ENCODE data around the gene MTAP.

MTAP gene

GRCh38 chr9:21802418-21803000 is at the start of gene MTAP:
Gene MTAP (plus strand): TSS chr9:21802636. CDS start chr9:21802749, 113 bp downstream.
- peak; percentile 77 for DNase-seq

- no peak for DNase-seq
Observed at GRCh38 chr9:21753523-21753922, 48.9 kb upstream of the MTAP start.

- no peak for DNase-seq
Observed at GRCh38 chr9:21754741-21755140, 47.7 kb upstream of the MTAP start.

GRCh38 chr9:21758540-21758939 is 43.9 kb upstream of the MTAP start:
- no peak for DNase-seq

- DNase-seq, result no peak
Observed at GRCh38 chr9:21761309-21761901, 41.0 kb upstream of the MTAP start.

- DNase-seq, result no peak
Observed at GRCh38 chr9:21762064-21762463, 40.4 kb upstream of the MTAP start.

GRCh38 chr9:21764846-21765245 is 37.6 kb upstream of the MTAP start:
- no peak for DNase-seq

GRCh38 chr9:21766096-21766495 is 36.3 kb upstream of the MTAP start:
- DNase-seq, result no peak

GRCh38 chr9:21770871-21771560 is 31.4 kb upstream of the MTAP start:
- no peak for DNase-seq

- no peak for DNase-seq
Observed at GRCh38 chr9:21777701-21778100, 24.7 kb upstream of the MTAP start.

- DNase-seq, result no peak
Observed at GRCh38 chr9:21778304-21778703, 24.1 kb upstream of the MTAP start.

- DNase-seq, result no peak
Observed at GRCh38 chr9:21779397-21779796, 23.0 kb upstream of the MTAP start.

GRCh38 chr9:21781656-21782055 is 20.8 kb upstream of the MTAP start:
- DNase-seq, result no peak

- no peak for DNase-seq
Observed at GRCh38 chr9:21782205-21782604, 20.2 kb upstream of the MTAP start.

- no peak for DNase-seq
Observed at GRCh38 chr9:21788752-21789151, 13.7 kb upstream of the MTAP start.

GRCh38 chr9:21789541-21790037 is 12.8 kb upstream of the MTAP start:
- DNase-seq, result peak; percentile 19

GRCh38 chr9:21795483-21795882 is 7.0 kb upstream of the MTAP start:
- no peak for DNase-seq

- DNase-seq, result no peak
Observed at GRCh38 chr9:21796768-21797167, 5.7 kb upstream of the MTAP start.

GRCh38 chr9:21800931-21801682 is 1.3 kb upstream of the MTAP start:
- DNase-seq, result no peak

- DNase-seq, result peak; percentile 43
Observed at GRCh38 chr9:21801683-21802417, 586 bp upstream of the MTAP start.

- no peak for DNase-seq
Observed at GRCh38 chr9:21803649-21804048, 1.2 kb downstream of the MTAP start.

GRCh38 chr9:21804331-21804730 is 1.9 kb downstream of the MTAP start:
- no peak for DNase-seq

GRCh38 chr9:21804791-21805190 is 2.4 kb downstream of the MTAP start:
- DNase-seq, result no peak

Measured in SHP77 treated with DMSO at 0.1 percent for 48 hours (cell line).